HepG2 (cell line): ENCODE results near the gene PRR22. TPM values are rescaled to one million over a fixed set of nuclear protein-coding genes. Genes with fewer than 3 reads are reported as not detected.

Experiments
- FOXA1 ChIP-seq, 2 experiments: fragments of 450-650 bp in 1 of 2; sonication (generic) in 1 of 2; formaldehyde crosslinking in 1 of 2; IDR thresholded peaks; 2 replicates each; pipeline versions ENCODE4 v1.4.0 to v1.6.1; 2016 to 2020; ENCODE audit warnings: missing genetic modification reagents in 1 of 2
- ZNF782 ChIP-seq: sonication (generic); formaldehyde crosslinking; IDR thresholded peaks from 2 replicates; pipeline ENCODE4 v1.4.0; 2020; ENCODE audit warnings: missing genetic modification reagents, mild to moderate bottlenecking, borderline replicate concordance
- polyA plus RNA-seq, 8 experiments: library from polyadenylated mRNA; depleted of rRNA in 3 of 8; stranded (reverse) in 7 of 8; unstranded in 1 of 8; fragments of >200 nt; fragmentation: Illumina TruSeq in 4 of 8; extraction: Trizol in 4 of 8; gene quantifications; 2 replicates each; pipeline versions ENCODE4 v1.2.1 to v1.2.3, GENCODE V29; 2011 to 2016; ENCODE audit warnings: low read depth in 4 of 8, missing spikeins in 1 of 8, mixed read lengths in 1 of 8; ENCODE audit not compliant: insufficient read depth in 1 of 8
- total RNA-seq, 5 experiments: library from RNA; depleted of rRNA; stranded (reverse); fragments of >200 nt; fragmentation: Illumina TruSeq; extraction: Trizol; gene quantifications; 2 replicates each; pipeline ENCODE4 v1.2.3, GENCODE V29; 2016; ENCODE audit warnings: low read depth in 1 of 5
- TF ChIP-seq, protein P1 (sequence below): sonication (generic); formaldehyde crosslinking; IDR thresholded peaks from 2 replicates; pipeline ENCODE4 v1.4.0; 2020; ENCODE audit warnings: missing genetic modification reagents, borderline replicate concordance
- TF ChIP-seq, protein P2 (sequence below): IDR thresholded peaks from 2 replicates; pipeline ENCODE4 v1.6.1; 2016; ENCODE audit warnings: mild to moderate bottlenecking
- TF ChIP-seq, protein P3 (sequence below): sonication (generic); formaldehyde crosslinking; IDR thresholded peaks from 2 replicates; pipeline ENCODE4 v1.5.1; 2020; ENCODE audit warnings: mild to moderate bottlenecking, missing genetic modification reagents
- TF ChIP-seq, protein P4 (sequence below), 2 experiments: fragments of 450-650 bp in 1 of 2; sonication (generic) in 1 of 2; formaldehyde crosslinking in 1 of 2; IDR thresholded peaks; 2 replicates each; pipeline versions ENCODE4 v1.6.1 to v1.8.0; 2016 to 2022; ENCODE audit warnings: antibody characterized with exemption in 1 of 2, mild to moderate bottlenecking in 1 of 2, missing genetic modification reagents in 1 of 2

Gene PRR22
- total and polyA plus RNA-seq, 2 of the 13 experiments (the other 11 are each of a cell fraction or from before 2014, with no cell fraction given), result 0.84 to 2.3 TPM

DNA sequence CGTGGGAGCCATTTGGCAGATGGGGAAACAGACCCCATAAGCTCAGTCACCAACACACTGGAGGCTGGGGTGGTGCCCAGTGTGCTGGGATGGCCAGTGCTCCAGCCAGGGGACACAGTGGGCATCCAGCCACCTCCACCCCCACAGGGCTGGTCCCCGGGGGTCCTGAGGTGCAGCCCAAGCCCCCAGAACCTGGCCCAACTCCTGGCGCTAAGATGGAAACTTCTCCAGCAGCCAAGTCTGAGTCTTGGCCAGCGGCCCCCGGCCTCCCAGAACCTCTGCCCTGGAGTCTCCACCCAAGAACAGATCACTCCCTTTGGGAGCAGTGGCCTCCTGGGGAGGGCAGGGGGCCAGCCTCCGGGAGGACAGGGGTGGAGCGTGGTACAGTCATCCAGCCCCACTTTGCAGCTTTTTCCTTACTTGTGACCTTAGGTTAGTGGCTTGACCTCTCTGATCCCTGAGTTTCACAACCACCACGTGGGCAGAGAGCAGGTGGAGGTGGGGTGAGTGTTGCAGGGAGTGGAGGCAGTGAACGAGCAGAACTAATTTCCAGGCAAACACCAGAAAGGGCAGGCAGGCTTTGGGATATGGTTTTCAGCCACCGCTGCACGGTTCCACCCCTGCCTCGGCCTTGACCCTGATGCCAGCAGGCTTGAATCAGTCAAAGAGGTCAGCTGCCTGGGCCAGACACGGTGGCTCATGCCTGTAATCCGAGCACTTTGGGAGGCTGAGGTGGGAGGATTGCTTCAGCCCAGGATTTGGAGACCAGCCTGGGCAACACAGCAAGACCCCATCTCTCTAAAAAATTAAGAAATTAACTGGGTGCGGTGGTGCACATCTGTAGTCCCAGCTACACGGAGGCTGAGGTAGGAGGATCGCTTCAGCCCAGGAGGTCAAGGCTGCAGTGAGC lies 16.1 kb upstream of the PRR22 start (continued):
- TF ChIP-seq, protein P1, sequence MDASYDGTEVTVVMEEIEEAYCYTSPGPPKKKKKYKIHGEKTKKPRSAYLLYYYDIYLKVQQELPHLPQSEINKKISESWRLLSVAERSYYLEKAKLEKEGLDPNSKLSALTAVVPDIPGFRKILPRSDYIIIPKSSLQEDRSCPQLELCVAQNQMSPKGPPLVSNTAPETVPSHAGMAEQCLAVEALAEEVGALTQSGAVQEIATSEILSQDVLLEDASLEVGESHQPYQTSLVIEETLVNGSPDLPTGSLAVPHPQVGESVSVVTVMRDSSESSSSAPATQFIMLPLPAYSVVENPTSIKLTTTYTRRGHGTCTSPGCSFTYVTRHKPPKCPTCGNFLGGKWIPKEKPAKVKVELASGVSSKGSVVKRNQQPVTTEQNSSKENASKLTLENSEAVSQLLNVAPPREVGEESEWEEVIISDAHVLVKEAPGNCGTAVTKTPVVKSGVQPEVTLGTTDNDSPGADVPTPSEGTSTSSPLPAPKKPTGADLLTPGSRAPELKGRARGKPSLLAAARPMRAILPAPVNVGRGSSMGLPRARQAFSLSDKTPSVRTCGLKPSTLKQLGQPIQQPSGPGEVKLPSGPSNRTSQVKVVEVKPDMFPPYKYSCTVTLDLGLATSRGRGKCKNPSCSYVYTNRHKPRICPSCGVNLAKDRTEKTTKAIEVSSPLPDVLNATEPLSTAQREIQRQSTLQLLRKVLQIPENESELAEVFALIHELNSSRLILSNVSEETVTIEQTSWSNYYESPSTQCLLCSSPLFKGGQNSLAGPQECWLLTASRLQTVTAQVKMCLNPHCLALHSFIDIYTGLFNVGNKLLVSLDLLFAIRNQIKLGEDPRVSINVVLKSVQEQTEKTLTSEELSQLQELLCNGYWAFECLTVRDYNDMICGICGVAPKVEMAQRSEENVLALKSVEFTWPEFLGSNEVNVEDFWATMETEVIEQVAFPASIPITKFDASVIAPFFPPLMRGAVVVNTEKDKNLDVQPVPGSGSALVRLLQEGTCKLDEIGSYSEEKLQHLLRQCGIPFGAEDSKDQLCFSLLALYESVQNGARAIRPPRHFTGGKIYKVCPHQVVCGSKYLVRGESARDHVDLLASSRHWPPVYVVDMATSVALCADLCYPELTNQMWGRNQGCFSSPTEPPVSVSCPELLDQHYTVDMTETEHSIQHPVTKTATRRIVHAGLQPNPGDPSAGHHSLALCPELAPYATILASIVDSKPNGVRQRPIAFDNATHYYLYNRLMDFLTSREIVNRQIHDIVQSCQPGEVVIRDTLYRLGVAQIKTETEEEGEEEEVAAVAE (CRISPR knock-in tag), result no peak
- TF ChIP-seq, protein P2, sequence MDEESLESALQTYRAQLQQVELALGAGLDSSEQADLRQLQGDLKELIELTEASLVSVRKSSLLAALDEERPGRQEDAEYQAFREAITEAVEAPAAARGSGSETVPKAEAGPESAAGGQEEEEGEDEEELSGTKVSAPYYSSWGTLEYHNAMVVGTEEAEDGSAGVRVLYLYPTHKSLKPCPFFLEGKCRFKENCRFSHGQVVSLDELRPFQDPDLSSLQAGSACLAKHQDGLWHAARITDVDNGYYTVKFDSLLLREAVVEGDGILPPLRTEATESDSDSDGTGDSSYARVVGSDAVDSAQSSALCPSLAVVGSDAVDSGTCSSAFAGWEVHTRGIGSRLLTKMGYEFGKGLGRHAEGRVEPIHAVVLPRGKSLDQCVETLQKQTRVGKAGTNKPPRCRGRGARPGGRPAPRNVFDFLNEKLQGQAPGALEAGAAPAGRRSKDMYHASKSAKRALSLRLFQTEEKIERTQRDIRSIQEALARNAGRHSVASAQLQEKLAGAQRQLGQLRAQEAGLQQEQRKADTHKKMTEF (CRISPR knock-in tag), result peak; percentile 29; the same call in 1 of the 2 replicates
- no peak for TF ChIP-seq ZNF782 (CRISPR knock-in tag)
- no peak for TF ChIP-seq FOXA1 (IDR thresholded peaks at IDR 0.05)
- no peak for TF ChIP-seq FOXA1 (CRISPR knock-in tag; IDR thresholded peaks at IDR 0.05)
- TF ChIP-seq, protein P3, sequence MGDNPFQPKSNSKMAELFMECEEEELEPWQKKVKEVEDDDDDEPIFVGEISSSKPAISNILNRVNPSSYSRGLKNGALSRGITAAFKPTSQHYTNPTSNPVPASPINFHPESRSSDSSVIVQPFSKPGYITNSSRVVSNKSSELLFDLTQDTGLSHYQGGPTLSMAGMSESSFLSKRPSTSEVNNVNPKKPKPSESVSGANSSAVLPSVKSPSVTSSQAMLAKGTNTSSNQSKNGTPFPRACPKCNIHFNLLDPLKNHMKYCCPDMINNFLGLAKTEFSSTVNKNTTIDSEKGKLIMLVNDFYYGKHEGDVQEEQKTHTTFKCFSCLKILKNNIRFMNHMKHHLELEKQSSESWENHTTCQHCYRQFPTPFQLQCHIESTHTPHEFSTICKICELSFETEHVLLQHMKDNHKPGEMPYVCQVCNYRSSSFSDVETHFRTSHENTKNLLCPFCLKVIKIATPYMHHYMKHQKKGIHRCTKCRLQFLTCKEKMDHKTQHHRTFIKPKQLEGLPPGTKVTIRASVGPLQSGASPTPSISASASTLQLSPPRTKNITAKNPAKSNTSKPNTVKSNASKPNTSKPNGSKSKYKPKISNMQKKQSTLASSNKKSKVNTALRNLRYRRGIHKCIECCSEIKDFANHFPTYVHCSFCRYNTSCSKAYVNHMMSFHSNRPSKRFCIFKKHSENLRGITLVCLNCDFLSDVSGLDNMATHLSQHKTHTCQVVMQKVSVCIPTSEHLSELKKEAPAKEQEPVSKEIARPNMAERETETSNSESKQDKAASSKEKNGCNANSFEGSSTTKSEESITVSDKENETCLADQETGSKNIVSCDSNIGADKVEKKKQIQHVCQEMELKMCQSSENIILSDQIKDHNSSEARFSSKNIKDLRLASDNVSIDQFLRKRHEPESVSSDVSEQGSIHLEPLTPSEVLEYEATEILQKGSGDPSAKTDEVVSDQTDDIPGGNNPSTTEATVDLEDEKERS, result peak; percentile 82; the same call in 1 of the 2 replicates
- TF ChIP-seq, protein P4, sequence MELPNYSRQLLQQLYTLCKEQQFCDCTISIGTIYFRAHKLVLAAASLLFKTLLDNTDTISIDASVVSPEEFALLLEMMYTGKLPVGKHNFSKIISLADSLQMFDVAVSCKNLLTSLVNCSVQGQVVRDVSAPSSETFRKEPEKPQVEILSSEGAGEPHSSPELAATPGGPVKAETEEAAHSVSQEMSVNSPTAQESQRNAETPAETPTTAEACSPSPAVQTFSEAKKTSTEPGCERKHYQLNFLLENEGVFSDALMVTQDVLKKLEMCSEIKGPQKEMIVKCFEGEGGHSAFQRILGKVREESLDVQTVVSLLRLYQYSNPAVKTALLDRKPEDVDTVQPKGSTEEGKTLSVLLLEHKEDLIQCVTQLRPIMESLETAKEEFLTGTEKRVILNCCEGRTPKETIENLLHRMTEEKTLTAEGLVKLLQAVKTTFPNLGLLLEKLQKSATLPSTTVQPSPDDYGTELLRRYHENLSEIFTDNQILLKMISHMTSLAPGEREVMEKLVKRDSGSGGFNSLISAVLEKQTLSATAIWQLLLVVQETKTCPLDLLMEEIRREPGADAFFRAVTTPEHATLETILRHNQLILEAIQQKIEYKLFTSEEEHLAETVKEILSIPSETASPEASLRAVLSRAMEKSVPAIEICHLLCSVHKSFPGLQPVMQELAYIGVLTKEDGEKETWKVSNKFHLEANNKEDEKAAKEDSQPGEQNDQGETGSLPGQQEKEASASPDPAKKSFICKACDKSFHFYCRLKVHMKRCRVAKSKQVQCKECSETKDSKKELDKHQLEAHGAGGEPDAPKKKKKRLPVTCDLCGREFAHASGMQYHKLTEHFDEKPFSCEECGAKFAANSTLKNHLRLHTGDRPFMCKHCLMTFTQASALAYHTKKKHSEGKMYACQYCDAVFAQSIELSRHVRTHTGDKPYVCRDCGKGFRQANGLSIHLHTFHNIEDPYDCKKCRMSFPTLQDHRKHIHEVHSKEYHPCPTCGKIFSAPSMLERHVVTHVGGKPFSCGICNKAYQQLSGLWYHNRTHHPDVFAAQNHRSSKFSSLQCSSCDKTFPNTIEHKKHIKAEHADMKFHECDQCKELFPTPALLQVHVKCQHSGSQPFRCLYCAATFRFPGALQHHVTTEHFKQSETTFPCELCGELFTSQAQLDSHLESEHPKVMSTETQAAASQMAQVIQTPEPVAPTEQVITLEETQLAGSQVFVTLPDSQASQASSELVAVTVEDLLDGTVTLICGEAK (IDR thresholded peaks at IDR 0.05), result no peak
- TF ChIP-seq, protein P4 (CRISPR knock-in tag; IDR thresholded peaks at IDR 0.05), result no peak
